Activated T-cell treated with anti-CD3 and anti-CD28 coated beads, Interleukin-2, amount 50 U/mL, for 72 hours (primary cell): ENCODE measurements around the gene INF2. TPM values are rescaled to one million over a fixed set of nuclear protein-coding genes. Genes with fewer than 3 reads are reported as not detected.
"Not testable (repeated sequence)": the region's sequence is repeated elsewhere in the genome, so short reads cannot be mapped to it uniquely, and the experiment has no call there.

ENCODE experiments used
- ATAC-seq, 2 donors: fragments of 150-1000 bp; cut with Tn5 transposase; replicated peaks in 1 of 2; 2 replicates each; pipeline ENCODE4 v1.10.0; 2021; ENCODE audit warnings: moderate library complexity in 2 of 2, mild to moderate bottlenecking in 1 of 2
- DNase-seq, 2 donors: peaks; one replicate each; pipeline ENCODE4 v3.0.0; 2021 to 2022; ENCODE audit warnings: mixed read lengths in 1 of 2
- H3K27ac Mint-ChIP-seq: one replicate; pipeline ENCODE4 v1.8.0; 2022; ENCODE audit warnings: mild to moderate bottlenecking, moderate library complexity, mixed read lengths
- H3K27me3 Mint-ChIP-seq: one replicate; pipeline ENCODE4 v1.8.0; 2022; ENCODE audit warnings: low read depth, mixed read lengths
- H3K36me3 Mint-ChIP-seq, 2 donors: one replicate each; pipeline ENCODE4 v1.8.0; 2022; ENCODE audit warnings: mixed read lengths in 2 of 2, mild to moderate bottlenecking in 1 of 2; ENCODE audit not compliant: insufficient read depth in 2 of 2
- H3K4me1 Mint-ChIP-seq: one replicate; pipeline ENCODE4 v1.8.0; 2022; ENCODE audit warnings: low read depth, mixed read lengths
- H3K4me3 Mint-ChIP-seq, 2 donors: one replicate each; pipeline ENCODE4 v1.8.0; 2022; ENCODE audit warnings: mild to moderate bottlenecking in 2 of 2, mixed read lengths in 2 of 2, moderate library complexity in 2 of 2
- H3K9me3 Mint-ChIP-seq, 2 donors: one replicate each; pipeline ENCODE4 v1.8.0; 2022; ENCODE audit warnings: mixed read lengths in 2 of 2
- total RNA-seq, 2 donors: library from RNA; stranded (reverse); gene quantifications; one replicate each; pipeline ENCODE4 v1.2.3, GENCODE V29; 2022

Gene INF2
- total RNA-seq, 2 donors from 2014 or later, result 37.6 to 38.8 TPM

- H3K36me3 Mint-ChIP-seq, H3K27ac Mint-ChIP-seq, H3K4me3 Mint-ChIP-seq, ATAC-seq, H3K27me3 Mint-ChIP-seq, DNase-seq, H3K9me3 Mint-ChIP-seq: not testable (repeated sequence)
- peaks cover 13% of the 10 kb centered on the region for H3K4me1 Mint-ChIP-seq
Observed at GRCh38 chr14:104671330-104671977, 18.0 kb upstream of the INF2 start.

DNA sequence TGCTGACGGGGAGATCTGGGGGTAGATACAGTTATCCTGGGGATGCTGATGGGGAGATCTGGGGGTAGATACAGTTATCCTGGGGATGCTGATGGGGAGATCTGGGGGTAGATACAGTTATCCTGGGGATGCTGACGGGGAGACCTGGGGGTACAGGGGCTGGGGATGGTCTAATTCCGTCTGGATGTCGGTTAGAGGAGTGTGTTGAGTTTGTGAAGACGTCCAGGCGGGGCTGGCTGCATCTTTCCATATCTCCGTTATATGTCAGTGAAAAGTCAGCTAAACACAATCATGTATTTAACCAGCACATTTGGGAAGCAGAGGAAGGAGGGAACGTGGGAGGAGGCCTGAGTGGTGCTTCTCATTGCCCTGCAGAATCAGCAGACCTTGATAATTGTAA is 17.3 kb upstream of the INF2 start:
- not testable (repeated sequence) for H3K27me3 Mint-ChIP-seq, ATAC-seq, H3K9me3 Mint-ChIP-seq, H3K4me3 Mint-ChIP-seq, DNase-seq, H3K27ac Mint-ChIP-seq, H3K36me3 Mint-ChIP-seq
- H3K4me1 Mint-ChIP-seq, result peaks cover 18% of the 10 kb centered on the region

DNA sequence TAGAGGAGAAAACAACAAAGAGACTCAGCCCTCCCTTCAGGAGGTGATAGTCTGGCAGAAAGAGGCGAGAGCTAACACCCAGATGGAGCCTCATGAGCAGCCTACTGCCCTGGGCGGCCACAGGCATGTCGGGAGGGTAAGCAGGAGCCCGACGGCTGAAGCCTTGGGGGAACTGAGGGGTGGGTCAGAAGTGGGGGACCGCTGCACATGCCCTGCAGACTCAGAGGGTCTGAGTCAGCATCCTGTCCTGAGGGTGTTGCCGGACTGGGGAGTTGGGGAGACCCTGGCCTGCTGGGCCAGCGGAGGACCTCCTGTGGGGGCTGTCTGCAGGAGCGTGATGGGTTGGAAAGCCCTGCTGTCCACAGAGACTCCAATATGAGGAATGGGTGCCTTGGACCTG is 15.9 kb upstream of the INF2 start:
- Mint-ChIP-seq H3K27ac (no peak overlapping the region), H3K4me3 (no peak overlapping the region), H3K36me3 (no peaks in the 10 kb centered on the region), H3K27me3 (no peaks in the 10 kb centered on the region), H3K4me1 (peaks cover 28% of the 10 kb centered on the region), H3K9me3 (no peaks in the 10 kb centered on the region)
- ATAC-seq (no peak), DNase-seq (no peak)

GRCh38 chr14:104675447-104675846 is 14.0 kb upstream of the INF2 start:
- ATAC-seq, result no peak
- DNase-seq, result no peak
- Mint-ChIP-seq H3K4me1 (peaks cover 30% of the 10 kb centered on the region), H3K4me3 (no peak overlapping the region), H3K27ac (no peak overlapping the region), H3K36me3 (no peaks in the 10 kb centered on the region), H3K9me3 (no peaks in the 10 kb centered on the region), H3K27me3 (no peaks in the 10 kb centered on the region)

DNA sequence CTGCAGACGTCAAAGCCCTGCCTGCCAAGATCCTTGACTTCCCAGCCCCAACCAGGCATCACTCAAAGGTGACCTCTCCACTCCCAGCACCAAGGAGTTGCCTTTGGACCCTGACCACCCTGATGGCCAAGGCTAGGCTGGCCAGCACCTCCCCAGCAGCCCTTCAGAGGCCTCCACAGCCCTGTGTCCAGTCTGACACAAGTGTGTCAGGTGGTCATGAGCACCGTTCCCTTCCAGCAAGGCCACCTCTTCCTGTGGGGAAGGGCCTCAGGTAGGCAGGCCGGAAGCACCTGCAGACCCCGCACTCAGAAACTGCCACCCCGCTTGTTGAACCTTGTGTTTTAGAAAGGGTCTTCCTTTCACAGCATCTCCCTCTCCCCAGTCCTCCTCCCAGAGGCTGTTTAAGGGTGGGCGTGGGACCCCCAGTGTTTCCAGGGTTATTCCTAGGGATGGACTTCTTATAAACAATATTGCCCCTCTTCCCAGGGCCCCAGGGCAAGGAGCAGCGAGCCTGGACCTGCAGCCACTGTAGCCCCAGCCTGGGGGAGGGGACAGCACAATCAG is 13.2 kb upstream of the INF2 start:
- Mint-ChIP-seq H3K27ac (no peak overlapping the region), H3K4me1 (peaks cover 30% of the 10 kb centered on the region), H3K9me3 (no peaks in the 10 kb centered on the region), H3K36me3 (no peaks in the 10 kb centered on the region), H3K4me3 (no peak overlapping the region), H3K27me3 (no peaks in the 10 kb centered on the region)
- DNase-seq (no peak), ATAC-seq (no peak)

GRCh38 chr14:104676694-104677511 is 12.5 kb upstream of the INF2 start:
- Mint-ChIP-seq H3K27me3 (no peaks in the 10 kb centered on the region), H3K36me3 (no peaks in the 10 kb centered on the region), H3K4me1 (peaks cover 30% of the 10 kb centered on the region), H3K27ac (no peak overlapping the region), H3K9me3 (no peaks in the 10 kb centered on the region), H3K4me3 (peak overlapping the region; percentile 47 to 85)
- ATAC-seq (peak; percentile 23 to 29), DNase-seq (peak; percentile 26 to 54)

- DNase-seq (peak; percentile 74 to 80), ATAC-seq (peak; percentile 85 to 89)
- H3K36me3 Mint-ChIP-seq, result no peaks in the 10 kb centered on the region
- H3K9me3 Mint-ChIP-seq, result no peaks in the 10 kb centered on the region
- no peaks in the 10 kb centered on the region for H3K27me3 Mint-ChIP-seq
- H3K4me3 Mint-ChIP-seq, result peak overlapping the region; percentile 85
- peak overlapping the region; percentile 50 for H3K27ac Mint-ChIP-seq
- H3K4me1 Mint-ChIP-seq, result peaks cover 30% of the 10 kb centered on the region
Observed at GRCh38 chr14:104677512-104678332, 11.7 kb upstream of the INF2 start.

- H3K27ac Mint-ChIP-seq, result no peak overlapping the region
Observed at GRCh38 chr14:104678346-104678745, 11.1 kb upstream of the INF2 start.

GRCh38 chr14:104678901-104679705 is 10.3 kb upstream of the INF2 start:
- Mint-ChIP-seq H3K27me3 (no peaks in the 10 kb centered on the region), H3K36me3 (no peaks in the 10 kb centered on the region), H3K9me3 (no peaks in the 10 kb centered on the region), H3K27ac (no peak overlapping the region), H3K4me1 (peaks cover 26% of the 10 kb centered on the region), H3K4me3 (peak overlapping the region in 1 of 2 donors; percentile 85)
- DNase-seq (no peak), ATAC-seq (no peak)

More at GRCh38 chr14:104678346-104678745, 11.1 kb upstream of the INF2 start:
- no peaks in the 10 kb centered on the region for H3K27me3 Mint-ChIP-seq
- H3K4me3 Mint-ChIP-seq, result peak overlapping the region; percentile 85
- H3K9me3 Mint-ChIP-seq, result no peaks in the 10 kb centered on the region
- no peak for ATAC-seq
- no peaks in the 10 kb centered on the region for H3K36me3 Mint-ChIP-seq
- no peak for DNase-seq
- peaks cover 30% of the 10 kb centered on the region for H3K4me1 Mint-ChIP-seq

- Mint-ChIP-seq H3K4me3 (no peak overlapping the region), H3K4me1 (peaks cover 17% of the 10 kb centered on the region), H3K9me3 (no peaks in the 10 kb centered on the region), H3K27me3 (no peaks in the 10 kb centered on the region), H3K36me3 (no peaks in the 10 kb centered on the region), H3K27ac (no peak overlapping the region)
- ATAC-seq (no peak), DNase-seq (no peak)
Observed at GRCh38 chr14:104680056-104680805, 9.2 kb upstream of the INF2 start.

- H3K9me3 Mint-ChIP-seq, result no peaks in the 10 kb centered on the region
- no peaks in the 10 kb centered on the region for H3K27me3 Mint-ChIP-seq
- DNase-seq, result no peak
- H3K27ac Mint-ChIP-seq, result no peak overlapping the region
- H3K4me1 Mint-ChIP-seq, result peaks cover 18% of the 10 kb centered on the region
- ATAC-seq, result no peak
- H3K36me3 Mint-ChIP-seq, result no peaks in the 10 kb centered on the region
- H3K4me3 Mint-ChIP-seq, result no peak overlapping the region
Observed at GRCh38 chr14:104680806-104681688, 8.4 kb upstream of the INF2 start.
